H9 (cell line): Measurements from ENCODE around the gene DPF3. TPM values are rescaled to one million over a fixed set of nuclear protein-coding genes. Genes with fewer than 3 reads are reported as not detected.

ENCODE experiments used
- DNase-seq: peaks from one replicate; pipeline ENCODE4 v3.0.0-alpha.2; 2017
- H2AFZ ChIP-seq: one replicate; pipeline ENCODE4 v1.6.1; 2013; ENCODE audit warnings: mild to moderate bottlenecking, low read length, control low read depth, moderate library complexity
- H2AK5ac ChIP-seq: 2 replicates; pipeline ENCODE4 v1.6.1; 2013; ENCODE audit warnings: low read length, control low read depth, mixed read lengths; ENCODE audit not compliant: insufficient read length
- H2BK120ac ChIP-seq: one replicate; pipeline ENCODE4 v1.6.1; 2013; ENCODE audit warnings: low read depth, mild to moderate bottlenecking, low read length, control low read depth, inconsistent platforms; ENCODE audit not compliant: poor library complexity, severe bottlenecking
- H2BK12ac ChIP-seq: 2 replicates; pipeline ENCODE4 v1.6.1; 2013; ENCODE audit warnings: low read length, control low read depth, mixed read lengths, low read depth; ENCODE audit not compliant: insufficient read length
- H2BK15ac ChIP-seq: 2 replicates; pipeline ENCODE4 v1.6.1; 2013; ENCODE audit warnings: low read depth, low read length, control low read depth
- H2BK20ac ChIP-seq: one replicate; pipeline ENCODE4 v1.6.1; 2013; ENCODE audit warnings: low read depth, mild to moderate bottlenecking, low read length, control low read depth, inconsistent platforms; ENCODE audit not compliant: poor library complexity, severe bottlenecking
- H2BK5ac ChIP-seq: 2 replicates; pipeline ENCODE4 v1.6.1; 2013; ENCODE audit warnings: low read length, control low read depth, mixed read lengths; ENCODE audit not compliant: insufficient read length
- H3K14ac ChIP-seq: 2 replicates; pipeline ENCODE4 v1.6.1; 2013; ENCODE audit warnings: low read length, control low read depth; ENCODE audit not compliant: insufficient read depth
- H3K18ac ChIP-seq: 2 replicates; pipeline ENCODE4 v1.6.1; 2013; ENCODE audit warnings: low read depth, mild to moderate bottlenecking, mixed read lengths, low read length, control low read depth; ENCODE audit not compliant: insufficient read length
- H3K23ac ChIP-seq: 2 replicates; pipeline ENCODE4 v1.6.1; 2013; ENCODE audit warnings: low read length, control low read depth, mixed read lengths, low read depth; ENCODE audit not compliant: insufficient read length
- H3K23me2 ChIP-seq: 2 replicates; pipeline ENCODE4 v1.6.1; 2013; ENCODE audit warnings: low read depth, mild to moderate bottlenecking, mixed read lengths, low read length, control low read depth; ENCODE audit not compliant: insufficient read length, poor library complexity, severe bottlenecking
- H3K27ac ChIP-seq: 2 replicates; pipeline ENCODE4 v1.5.1; 2013; ENCODE audit warnings: low read length, control low read depth, mixed read lengths, low read depth; ENCODE audit not compliant: insufficient read length
- H3K27me3 ChIP-seq: 2 replicates; pipeline ENCODE4 v1.6.1; 2013; ENCODE audit warnings: low read length, control low read depth, inconsistent platforms; ENCODE audit not compliant: insufficient read depth
- H3K4ac ChIP-seq: 2 replicates; pipeline ENCODE4 v1.6.1; 2013; ENCODE audit warnings: low read depth, mild to moderate bottlenecking, control low read depth, inconsistent platforms, low read length, moderate library complexity
- H3K4me1 ChIP-seq: 2 replicates; pipeline ENCODE4 v1.6.1; 2013; ENCODE audit warnings: low read length, control low read depth, inconsistent platforms; ENCODE audit not compliant: insufficient read depth
- H3K4me2 ChIP-seq: 2 replicates; pipeline ENCODE4 v1.6.1; 2013; ENCODE audit warnings: low read length, control low read depth, mixed read lengths; ENCODE audit not compliant: insufficient read length, insufficient read depth
- H3K56ac ChIP-seq: 2 replicates; pipeline ENCODE4 v1.6.1; 2013; ENCODE audit warnings: low read depth, mild to moderate bottlenecking, mixed read lengths, low read length, control low read depth; ENCODE audit not compliant: insufficient read length
- H3K79me1 ChIP-seq: 2 replicates; pipeline ENCODE4 v1.6.1; 2013; ENCODE audit warnings: low read depth, mild to moderate bottlenecking, moderate library complexity, low read length, control low read depth, inconsistent platforms; ENCODE audit not compliant: insufficient read depth, poor library complexity, severe bottlenecking
- H3K79me2 ChIP-seq: 2 replicates; pipeline ENCODE4 v1.6.1; 2013; ENCODE audit warnings: low read length, control low read depth, inconsistent platforms; ENCODE audit not compliant: insufficient read depth
- H3K9ac ChIP-seq: 2 replicates; pipeline ENCODE4 v1.6.1; 2013; ENCODE audit warnings: low read length, control low read depth, mixed read lengths; ENCODE audit not compliant: insufficient read length; ENCODE audit errors: extremely low read depth
- H3K9me3 ChIP-seq: one replicate; pipeline ENCODE4 v1.6.1; 2013; ENCODE audit warnings: low read depth, low read length, inconsistent platforms; ENCODE audit not compliant: control insufficient read depth
- H3T11ph ChIP-seq: one replicate; pipeline ENCODE4 v1.6.1; 2013; ENCODE audit warnings: mild to moderate bottlenecking, low read length, control low read depth, inconsistent platforms
- H4K20me1 ChIP-seq: one replicate; pipeline ENCODE4 v1.6.1; 2013; ENCODE audit not compliant: control insufficient read depth, insufficient read length, insufficient read depth
- H4K5ac ChIP-seq: 2 replicates; pipeline ENCODE4 v1.6.1; 2013; ENCODE audit warnings: low read depth, mild to moderate bottlenecking, mixed read lengths, low read length, control low read depth; ENCODE audit not compliant: insufficient read length
- H4K8ac ChIP-seq: replicated peaks from 2 replicates; pipeline ENCODE4 v1.6.1; 2013; ENCODE audit warnings: low read length, control low read depth, mixed read lengths, low read depth; ENCODE audit not compliant: insufficient read length
- H4K91ac ChIP-seq: 2 replicates; pipeline ENCODE4 v1.6.1; 2013; ENCODE audit warnings: low read depth, mild to moderate bottlenecking, moderate library complexity, mixed read lengths, low read length, control low read depth; ENCODE audit not compliant: insufficient read length
- H3K27ac Mint-ChIP-seq, 3 experiments: 2 replicates in 2 of 3; 3 replicates in 1 of 3; pipeline ENCODE4 v1.8.0; 2020 to 2021; ENCODE audit warnings: mixed read lengths in 3 of 3, mild to moderate bottlenecking in 1 of 3, moderate library complexity in 1 of 3
- H3K27me3 Mint-ChIP-seq: 2 replicates; pipeline ENCODE4 v1.8.0; 2021; ENCODE audit warnings: low read depth, mild to moderate bottlenecking, moderate library complexity, mixed read lengths
- H3K36me3 Mint-ChIP-seq, 3 experiments: 2 replicates in 2 of 3; 3 replicates in 1 of 3; pipeline ENCODE4 v1.8.0; 2020 to 2021; ENCODE audit warnings: low read depth in 3 of 3, mixed read lengths in 3 of 3; ENCODE audit not compliant: insufficient read depth in 1 of 3
- H3K4me1 Mint-ChIP-seq, 2 experiments: 2 replicates each; pipeline ENCODE4 v1.8.0; 2020; ENCODE audit warnings: mixed read lengths in 2 of 2
- H3K4me3 Mint-ChIP-seq, 2 experiments: 2 replicates in 1 of 2; 3 replicates in 1 of 2; pipeline ENCODE4 v1.8.0; 2020 to 2021; ENCODE audit warnings: mild to moderate bottlenecking in 2 of 2, mixed read lengths in 2 of 2, moderate library complexity in 1 of 2
- H3K9me3 Mint-ChIP-seq, 2 experiments: 2 replicates in 1 of 2; 3 replicates in 1 of 2; pipeline ENCODE4 v1.8.0; 2020; ENCODE audit warnings: mild to moderate bottlenecking in 2 of 2, mixed read lengths in 2 of 2, moderate library complexity in 1 of 2
- CTCF ChIP-seq: fragments of 200-600 bp; sonication (generic); conservative IDR thresholded peaks from 3 replicates; pipeline ENCODE4 v1.8.0; 2021; ENCODE audit warnings: antibody characterized with exemption, mild to moderate bottlenecking
- WGBS: extraction: QIAGEN DNeasy Blood & Tissue Kit; methylation state at CpG from one replicate; pipeline ENCODE4 v1.1.7; 2013; ENCODE audit warnings: missing lambda C conversion rate, low lambda C conversion rate, mixed read lengths; ENCODE audit not compliant: insufficient read length; ENCODE audit errors: extremely low coverage; 5-methylcytosine and 5-hydroxymethylcytosine counted together
- total RNA-seq: library from RNA; stranded (reverse); gene quantifications from 2 replicates; pipeline ENCODE4 v1.2.1, GENCODE V29; 2021

DPF3 gene
- total RNA-seq, 1 experiment from 2014 or later: not detected

GRCh38 chr14:72929316-72930080 lies 35.6 kb upstream of the DPF3 start:
- no peaks in the 10 kb centered on the region; a peak in 1 of 5 replicates for H3K9me3 Mint-ChIP-seq
- Histone ChIP-seq H3K4me2 (no peak overlapping the region), H3K4me1 (peaks cover 4% of the 10 kb centered on the region; the same call in 1 of the 2 replicates)

More at GRCh38 chr14:72929316-72930080, 35.6 kb upstream of the DPF3 start:
- Histone ChIP-seq H3T11ph (no peak overlapping the region), H2BK20ac (no peak overlapping the region), H3K9me3 (no peaks in the 10 kb centered on the region), H3K27me3 (no peaks in the 10 kb centered on the region), H3K14ac (no peak overlapping the region), H3K79me2 (no peaks in the 10 kb centered on the region), H4K20me1 (no peaks in the 10 kb centered on the region), H4K8ac (no peak overlapping the region), H3K27ac (no peak overlapping the region), H4K5ac (no peak overlapping the region), H3K18ac (no peak overlapping the region), H4K91ac (no peak overlapping the region), H2BK12ac (no peak overlapping the region), H2AK5ac (no peak overlapping the region), H2BK5ac (no peak overlapping the region), H3K23me2 (peaks cover 8% of the 10 kb centered on the region), H3K9ac (no peak overlapping the region), H3K4ac (no peak overlapping the region), H3K56ac (no peak overlapping the region), H3K79me1 (no peaks in the 10 kb centered on the region), H3K23ac (no peak overlapping the region), H2AFZ (no peak overlapping the region), H2BK120ac (no peak overlapping the region), H2BK15ac (no peak overlapping the region)
- no peak for TF ChIP-seq CTCF
- Mint-ChIP-seq H3K4me3 (no peak overlapping the region), H3K36me3 (peaks cover 0 to 7% (median 0%) of the 10 kb centered on the region in 3 experiments; a peak in 3 of 7 replicates), H3K4me1 (peaks cover 21 to 23% of the 10 kb centered on the region in 2 experiments), H3K27ac (peak overlapping the region in 1 of 3 experiments; percentile 25; a peak in 1 of 7 replicates), H3K27me3 (peaks cover 15% of the 10 kb centered on the region)
- WGBS: no CpG with 5 or more reads among the region's 43 CpGs
- no peak for DNase-seq
